H9 (cell line): Measurements from ENCODE around the gene ELAVL4. TPM values are rescaled to one million over a fixed set of nuclear protein-coding genes. Genes with fewer than 3 reads are reported as not detected.

Experiments used
- DNase-seq: peaks from one replicate; pipeline ENCODE4 v3.0.0-alpha.2; 2017
- H2AFZ ChIP-seq: one replicate; pipeline ENCODE4 v1.6.1; 2013; ENCODE audit warnings: mild to moderate bottlenecking, low read length, control low read depth, moderate library complexity
- H2AK5ac ChIP-seq: 2 replicates; pipeline ENCODE4 v1.6.1; 2013; ENCODE audit warnings: low read length, control low read depth, mixed read lengths; ENCODE audit not compliant: insufficient read length
- H2BK120ac ChIP-seq: one replicate; pipeline ENCODE4 v1.6.1; 2013; ENCODE audit warnings: low read depth, mild to moderate bottlenecking, low read length, control low read depth, inconsistent platforms; ENCODE audit not compliant: poor library complexity, severe bottlenecking
- H2BK12ac ChIP-seq: 2 replicates; pipeline ENCODE4 v1.6.1; 2013; ENCODE audit warnings: low read length, control low read depth, mixed read lengths, low read depth; ENCODE audit not compliant: insufficient read length
- H2BK15ac ChIP-seq: 2 replicates; pipeline ENCODE4 v1.6.1; 2013; ENCODE audit warnings: low read depth, low read length, control low read depth
- H2BK20ac ChIP-seq: one replicate; pipeline ENCODE4 v1.6.1; 2013; ENCODE audit warnings: low read depth, mild to moderate bottlenecking, low read length, control low read depth, inconsistent platforms; ENCODE audit not compliant: poor library complexity, severe bottlenecking
- H2BK5ac ChIP-seq: 2 replicates; pipeline ENCODE4 v1.6.1; 2013; ENCODE audit warnings: low read length, control low read depth, mixed read lengths; ENCODE audit not compliant: insufficient read length
- H3K14ac ChIP-seq: 2 replicates; pipeline ENCODE4 v1.6.1; 2013; ENCODE audit warnings: low read length, control low read depth; ENCODE audit not compliant: insufficient read depth
- H3K18ac ChIP-seq: 2 replicates; pipeline ENCODE4 v1.6.1; 2013; ENCODE audit warnings: low read depth, mild to moderate bottlenecking, mixed read lengths, low read length, control low read depth; ENCODE audit not compliant: insufficient read length
- H3K23ac ChIP-seq: 2 replicates; pipeline ENCODE4 v1.6.1; 2013; ENCODE audit warnings: low read length, control low read depth, mixed read lengths, low read depth; ENCODE audit not compliant: insufficient read length
- H3K23me2 ChIP-seq: 2 replicates; pipeline ENCODE4 v1.6.1; 2013; ENCODE audit warnings: low read depth, mild to moderate bottlenecking, mixed read lengths, low read length, control low read depth; ENCODE audit not compliant: insufficient read length, poor library complexity, severe bottlenecking
- H3K27ac ChIP-seq: 2 replicates; pipeline ENCODE4 v1.5.1; 2013; ENCODE audit warnings: low read length, control low read depth, mixed read lengths, low read depth; ENCODE audit not compliant: insufficient read length
- H3K27me3 ChIP-seq: 2 replicates; pipeline ENCODE4 v1.6.1; 2013; ENCODE audit warnings: low read length, control low read depth, inconsistent platforms; ENCODE audit not compliant: insufficient read depth
- H3K4ac ChIP-seq: 2 replicates; pipeline ENCODE4 v1.6.1; 2013; ENCODE audit warnings: low read depth, mild to moderate bottlenecking, control low read depth, inconsistent platforms, low read length, moderate library complexity
- H3K4me1 ChIP-seq: 2 replicates; pipeline ENCODE4 v1.6.1; 2013; ENCODE audit warnings: low read length, control low read depth, inconsistent platforms; ENCODE audit not compliant: insufficient read depth
- H3K4me2 ChIP-seq: 2 replicates; pipeline ENCODE4 v1.6.1; 2013; ENCODE audit warnings: low read length, control low read depth, mixed read lengths; ENCODE audit not compliant: insufficient read length, insufficient read depth
- H3K56ac ChIP-seq: 2 replicates; pipeline ENCODE4 v1.6.1; 2013; ENCODE audit warnings: low read depth, mild to moderate bottlenecking, mixed read lengths, low read length, control low read depth; ENCODE audit not compliant: insufficient read length
- H3K79me1 ChIP-seq: 2 replicates; pipeline ENCODE4 v1.6.1; 2013; ENCODE audit warnings: low read depth, mild to moderate bottlenecking, moderate library complexity, low read length, control low read depth, inconsistent platforms; ENCODE audit not compliant: insufficient read depth, poor library complexity, severe bottlenecking
- H3K79me2 ChIP-seq: 2 replicates; pipeline ENCODE4 v1.6.1; 2013; ENCODE audit warnings: low read length, control low read depth, inconsistent platforms; ENCODE audit not compliant: insufficient read depth
- H3K9ac ChIP-seq: 2 replicates; pipeline ENCODE4 v1.6.1; 2013; ENCODE audit warnings: low read length, control low read depth, mixed read lengths; ENCODE audit not compliant: insufficient read length; ENCODE audit errors: extremely low read depth
- H3K9me3 ChIP-seq: one replicate; pipeline ENCODE4 v1.6.1; 2013; ENCODE audit warnings: low read depth, low read length, inconsistent platforms; ENCODE audit not compliant: control insufficient read depth
- H3T11ph ChIP-seq: one replicate; pipeline ENCODE4 v1.6.1; 2013; ENCODE audit warnings: mild to moderate bottlenecking, low read length, control low read depth, inconsistent platforms
- H4K20me1 ChIP-seq: one replicate; pipeline ENCODE4 v1.6.1; 2013; ENCODE audit not compliant: control insufficient read depth, insufficient read length, insufficient read depth
- H4K5ac ChIP-seq: 2 replicates; pipeline ENCODE4 v1.6.1; 2013; ENCODE audit warnings: low read depth, mild to moderate bottlenecking, mixed read lengths, low read length, control low read depth; ENCODE audit not compliant: insufficient read length
- H4K8ac ChIP-seq: replicated peaks from 2 replicates; pipeline ENCODE4 v1.6.1; 2013; ENCODE audit warnings: low read length, control low read depth, mixed read lengths, low read depth; ENCODE audit not compliant: insufficient read length
- H4K91ac ChIP-seq: 2 replicates; pipeline ENCODE4 v1.6.1; 2013; ENCODE audit warnings: low read depth, mild to moderate bottlenecking, moderate library complexity, mixed read lengths, low read length, control low read depth; ENCODE audit not compliant: insufficient read length
- H3K27ac Mint-ChIP-seq, 3 experiments: 2 replicates in 2 of 3; 3 replicates in 1 of 3; pipeline ENCODE4 v1.8.0; 2020 to 2021; ENCODE audit warnings: mixed read lengths in 3 of 3, mild to moderate bottlenecking in 1 of 3, moderate library complexity in 1 of 3
- H3K27me3 Mint-ChIP-seq: 2 replicates; pipeline ENCODE4 v1.8.0; 2021; ENCODE audit warnings: low read depth, mild to moderate bottlenecking, moderate library complexity, mixed read lengths
- H3K36me3 Mint-ChIP-seq, 3 experiments: 2 replicates in 2 of 3; 3 replicates in 1 of 3; pipeline ENCODE4 v1.8.0; 2020 to 2021; ENCODE audit warnings: low read depth in 3 of 3, mixed read lengths in 3 of 3; ENCODE audit not compliant: insufficient read depth in 1 of 3
- H3K4me1 Mint-ChIP-seq, 2 experiments: 2 replicates each; pipeline ENCODE4 v1.8.0; 2020; ENCODE audit warnings: mixed read lengths in 2 of 2
- H3K4me3 Mint-ChIP-seq, 2 experiments: 2 replicates in 1 of 2; 3 replicates in 1 of 2; pipeline ENCODE4 v1.8.0; 2020 to 2021; ENCODE audit warnings: mild to moderate bottlenecking in 2 of 2, mixed read lengths in 2 of 2, moderate library complexity in 1 of 2
- H3K9me3 Mint-ChIP-seq, 2 experiments: 2 replicates in 1 of 2; 3 replicates in 1 of 2; pipeline ENCODE4 v1.8.0; 2020; ENCODE audit warnings: mild to moderate bottlenecking in 2 of 2, mixed read lengths in 2 of 2, moderate library complexity in 1 of 2
- WGBS: extraction: QIAGEN DNeasy Blood & Tissue Kit; methylation state at CpG from one replicate; pipeline ENCODE4 v1.1.7; 2013; ENCODE audit warnings: missing lambda C conversion rate, low lambda C conversion rate, mixed read lengths; ENCODE audit not compliant: insufficient read length; ENCODE audit errors: extremely low coverage; 5-methylcytosine and 5-hydroxymethylcytosine counted together
- total RNA-seq: library from RNA; stranded (reverse); gene quantifications from 2 replicates; pipeline ENCODE4 v1.2.1, GENCODE V29; 2021
- TF ChIP-seq, protein P1 (sequence below): fragments of 200-600 bp; sonication (generic); conservative IDR thresholded peaks from 3 replicates; pipeline ENCODE4 v1.8.0; 2021; ENCODE audit warnings: antibody characterized with exemption, mild to moderate bottlenecking

Gene ELAVL4
- total RNA-seq, 1 experiment from 2014 or later, result not detected

DNA sequence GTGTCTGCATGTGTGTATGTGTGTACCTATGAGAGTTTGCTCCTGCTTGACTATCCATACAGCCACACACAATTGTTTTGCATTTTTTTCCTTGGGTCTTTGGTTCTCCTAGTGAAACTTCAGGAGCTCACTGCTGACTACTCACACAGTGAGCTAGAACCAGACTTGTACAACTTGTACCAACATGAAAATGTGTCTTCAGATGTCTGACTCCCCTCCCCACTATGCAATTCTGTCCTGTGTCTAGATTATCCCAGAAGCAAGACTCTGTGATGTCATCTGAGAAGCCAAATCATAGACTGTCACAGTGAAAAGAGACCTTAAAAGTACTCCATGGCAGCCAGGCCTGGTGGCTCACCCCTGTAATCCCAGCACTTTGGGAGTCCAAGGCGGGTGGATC is 49.7 kb downstream of the ELAVL4 start:
- no peak for DNase-seq
- Histone ChIP-seq H4K20me1 (no peaks in the 10 kb centered on the region), H4K91ac (no peak overlapping the region), H2AK5ac (no peak overlapping the region), H3K79me2 (no peaks in the 10 kb centered on the region; the same call in 1 of the 2 replicates), H3K4me2 (no peak overlapping the region), H4K5ac (no peak overlapping the region), H2AFZ (no peak overlapping the region), H3K56ac (no peak overlapping the region), H3K9me3 (no peaks in the 10 kb centered on the region), H3K14ac (no peak overlapping the region), H3K9ac (no peak overlapping the region), H3K79me1 (no peaks in the 10 kb centered on the region), H4K8ac (no peak overlapping the region), H2BK5ac (no peak overlapping the region), H3K4ac (no peak overlapping the region), H3K4me1 (peaks cover 3% of the 10 kb centered on the region; the same call in 1 of the 2 replicates), H3K18ac (no peak overlapping the region), H2BK20ac (no peak overlapping the region), H3K23ac (no peak overlapping the region), H2BK15ac (no peak overlapping the region), H2BK120ac (no peak overlapping the region), H2BK12ac (no peak overlapping the region), H3K27me3 (no peaks in the 10 kb centered on the region), H3K27ac (no peak overlapping the region), H3T11ph (no peak overlapping the region), H3K23me2 (no peaks in the 10 kb centered on the region)
- peaks cover 0 to 63% of the 10 kb centered on the region in 2 experiments; a peak in 2 of 5 replicates for H3K9me3 Mint-ChIP-seq
- no peak overlapping the region for H3K4me3 Mint-ChIP-seq
- no peaks in the 10 kb centered on the region; the same call in 1 of the 2 replicates for H3K27me3 Mint-ChIP-seq
- WGBS, result no CpG with 5 or more reads among the region's 1 CpG
- TF ChIP-seq, protein P1, sequence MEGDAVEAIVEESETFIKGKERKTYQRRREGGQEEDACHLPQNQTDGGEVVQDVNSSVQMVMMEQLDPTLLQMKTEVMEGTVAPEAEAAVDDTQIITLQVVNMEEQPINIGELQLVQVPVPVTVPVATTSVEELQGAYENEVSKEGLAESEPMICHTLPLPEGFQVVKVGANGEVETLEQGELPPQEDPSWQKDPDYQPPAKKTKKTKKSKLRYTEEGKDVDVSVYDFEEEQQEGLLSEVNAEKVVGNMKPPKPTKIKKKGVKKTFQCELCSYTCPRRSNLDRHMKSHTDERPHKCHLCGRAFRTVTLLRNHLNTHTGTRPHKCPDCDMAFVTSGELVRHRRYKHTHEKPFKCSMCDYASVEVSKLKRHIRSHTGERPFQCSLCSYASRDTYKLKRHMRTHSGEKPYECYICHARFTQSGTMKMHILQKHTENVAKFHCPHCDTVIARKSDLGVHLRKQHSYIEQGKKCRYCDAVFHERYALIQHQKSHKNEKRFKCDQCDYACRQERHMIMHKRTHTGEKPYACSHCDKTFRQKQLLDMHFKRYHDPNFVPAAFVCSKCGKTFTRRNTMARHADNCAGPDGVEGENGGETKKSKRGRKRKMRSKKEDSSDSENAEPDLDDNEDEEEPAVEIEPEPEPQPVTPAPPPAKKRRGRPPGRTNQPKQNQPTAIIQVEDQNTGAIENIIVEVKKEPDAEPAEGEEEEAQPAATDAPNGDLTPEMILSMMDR, result no peak
- H3K27ac Mint-ChIP-seq, result no peak overlapping the region
- H3K4me1 Mint-ChIP-seq, result peaks cover 0 to 6% of the 10 kb centered on the region in 2 experiments; a peak in 1 of 4 replicates
- peaks cover 0 to 20% (median 0%) of the 10 kb centered on the region in 3 experiments; a peak in 3 of 7 replicates for H3K36me3 Mint-ChIP-seq
